Measurements from ENCODE around the gene AGTR2.
"Not testable (repeated sequence)": the region's sequence is repeated elsewhere in the genome, so short reads cannot be mapped to it uniquely, and the experiment has no call there.

Gene AGTR2

GRCh38 chrX:116170511-116170910 lies at the start of gene AGTR2:
AGTR2 (plus strand) TSS chrX:116170744; CDS start chrX:116172281, 1,537 bp downstream.
- H3K9ac ChIP-seq (ENCODE audit: low read length), result no peak within 1 kb of the TSS
- no peaks in the 10 kb centered on the region for H3K79me2 ChIP-seq (ENCODE audit: insufficient read depth, low read length)
- no peak for TF ChIP-seq EZH2phosphoT487 (conservative IDR thresholded peaks at IDR 0.05; ENCODE audit: low read length)
- TF ChIP-seq, protein P1, sequence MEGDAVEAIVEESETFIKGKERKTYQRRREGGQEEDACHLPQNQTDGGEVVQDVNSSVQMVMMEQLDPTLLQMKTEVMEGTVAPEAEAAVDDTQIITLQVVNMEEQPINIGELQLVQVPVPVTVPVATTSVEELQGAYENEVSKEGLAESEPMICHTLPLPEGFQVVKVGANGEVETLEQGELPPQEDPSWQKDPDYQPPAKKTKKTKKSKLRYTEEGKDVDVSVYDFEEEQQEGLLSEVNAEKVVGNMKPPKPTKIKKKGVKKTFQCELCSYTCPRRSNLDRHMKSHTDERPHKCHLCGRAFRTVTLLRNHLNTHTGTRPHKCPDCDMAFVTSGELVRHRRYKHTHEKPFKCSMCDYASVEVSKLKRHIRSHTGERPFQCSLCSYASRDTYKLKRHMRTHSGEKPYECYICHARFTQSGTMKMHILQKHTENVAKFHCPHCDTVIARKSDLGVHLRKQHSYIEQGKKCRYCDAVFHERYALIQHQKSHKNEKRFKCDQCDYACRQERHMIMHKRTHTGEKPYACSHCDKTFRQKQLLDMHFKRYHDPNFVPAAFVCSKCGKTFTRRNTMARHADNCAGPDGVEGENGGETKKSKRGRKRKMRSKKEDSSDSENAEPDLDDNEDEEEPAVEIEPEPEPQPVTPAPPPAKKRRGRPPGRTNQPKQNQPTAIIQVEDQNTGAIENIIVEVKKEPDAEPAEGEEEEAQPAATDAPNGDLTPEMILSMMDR (IDR thresholded peaks at IDR 0.05; ENCODE audit: insufficient read depth, low read length, poor library complexity, severe bottlenecking), result no peak
- H4K20me1 ChIP-seq (ENCODE audit: low read depth, low read length), result no peaks in the 10 kb centered on the region
- H3K4me3 ChIP-seq (ENCODE audit: insufficient read depth, low read length, poor library complexity, severe bottlenecking), result no peak within 1 kb of the TSS
- no peaks in the 10 kb centered on the region for H3F3A ChIP-seq (ENCODE audit: insufficient read depth)
- no peaks in the 10 kb centered on the region for H3K36me3 ChIP-seq (ENCODE audit: low read length)
- no peaks in the 10 kb centered on the region for H3K9me2 ChIP-seq (replicated peaks; ENCODE audit: insufficient read depth, low read length)
- no peaks in the 10 kb centered on the region for H3K9me3 ChIP-seq (ENCODE audit: insufficient read depth, low read length)
- H2AFZ ChIP-seq (ENCODE audit: low read depth, low read length, severe bottlenecking), result no peak within 1 kb of the TSS
- no peak within 1 kb of the TSS for H3K27ac ChIP-seq (ENCODE audit: low read depth, low read length)
- no peaks in the 10 kb centered on the region for H3K27me3 ChIP-seq (ENCODE audit: low read length)
- no peak within 1 kb of the TSS for H3K4me2 ChIP-seq (ENCODE audit: low read depth, low read length, poor library complexity, severe bottlenecking)

DNA sequence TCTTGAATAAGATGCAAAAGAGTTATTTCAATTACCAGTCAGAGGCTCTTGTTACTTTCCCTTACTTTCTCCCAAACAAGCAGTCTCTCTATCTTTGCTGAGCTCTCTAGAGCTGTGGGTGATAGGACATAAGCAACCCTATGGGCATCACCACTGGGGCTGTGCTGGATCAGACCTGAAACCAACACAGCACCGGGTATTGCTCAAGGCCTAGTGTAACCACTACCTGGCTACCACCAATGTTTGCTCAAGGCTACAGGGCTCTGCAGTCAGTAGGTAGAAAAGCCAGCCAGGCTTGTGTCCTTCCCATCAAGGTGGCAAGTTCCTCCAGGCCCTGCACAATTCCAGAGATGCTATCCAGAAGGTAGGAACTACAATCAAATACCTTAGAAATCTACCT lies 35.3 kb upstream of the AGTR2 start:
- no peaks in the 10 kb centered on the region for H3K36me3 ChIP-seq (ENCODE audit: low read length)
- H3K79me2 ChIP-seq (ENCODE audit: insufficient read depth, low read length), result no peaks in the 10 kb centered on the region
- H3K9me2 ChIP-seq (replicated peaks; ENCODE audit: insufficient read depth, low read length), result no peaks in the 10 kb centered on the region
- no peaks in the 10 kb centered on the region for H3K9me3 ChIP-seq (ENCODE audit: insufficient read depth, low read length)
- no peaks in the 10 kb centered on the region for H3F3A ChIP-seq (ENCODE audit: insufficient read depth)
- no peak overlapping the region for H3K4me2 ChIP-seq (ENCODE audit: low read depth, low read length, poor library complexity, severe bottlenecking)
- TF ChIP-seq, protein P1 (IDR thresholded peaks at IDR 0.05; ENCODE audit: insufficient read depth, low read length, poor library complexity, severe bottlenecking), result no peak
- no peak for TF ChIP-seq EZH2phosphoT487 (conservative IDR thresholded peaks at IDR 0.05; ENCODE audit: low read length)
- no peak overlapping the region for H3K27ac ChIP-seq (ENCODE audit: low read depth, low read length)
- H3K4me3 ChIP-seq (ENCODE audit: insufficient read depth, low read length, poor library complexity, severe bottlenecking), result no peak overlapping the region
- no peaks in the 10 kb centered on the region for H4K20me1 ChIP-seq (ENCODE audit: low read depth, low read length)
- H2AFZ ChIP-seq (ENCODE audit: low read depth, low read length, severe bottlenecking), result no peak overlapping the region
- no peaks in the 10 kb centered on the region for H3K27me3 ChIP-seq (ENCODE audit: low read length)
- no peak overlapping the region for H3K9ac ChIP-seq (ENCODE audit: low read length)

GRCh38 chrX:116141270-116141669 lies 29.3 kb upstream of the AGTR2 start:
- H3K36me3 ChIP-seq (ENCODE audit: low read length); H3K9me3 ChIP-seq (ENCODE audit: insufficient read depth, low read length); H3K9ac ChIP-seq (ENCODE audit: low read length); H3K79me2 ChIP-seq (ENCODE audit: insufficient read depth, low read length); H3K27ac ChIP-seq (ENCODE audit: low read depth, low read length); H3K27me3 ChIP-seq (ENCODE audit: low read length); H3K4me3 ChIP-seq (ENCODE audit: insufficient read depth, low read length, poor library complexity, severe bottlenecking); H3K9me2 ChIP-seq (replicated peaks; ENCODE audit: insufficient read depth, low read length); H3F3A ChIP-seq (ENCODE audit: insufficient read depth); H4K20me1 ChIP-seq (ENCODE audit: low read depth, low read length); H3K4me2 ChIP-seq (ENCODE audit: low read depth, low read length, poor library complexity, severe bottlenecking); H2AFZ ChIP-seq (ENCODE audit: low read depth, low read length, severe bottlenecking): not testable (repeated sequence)

DNA sequence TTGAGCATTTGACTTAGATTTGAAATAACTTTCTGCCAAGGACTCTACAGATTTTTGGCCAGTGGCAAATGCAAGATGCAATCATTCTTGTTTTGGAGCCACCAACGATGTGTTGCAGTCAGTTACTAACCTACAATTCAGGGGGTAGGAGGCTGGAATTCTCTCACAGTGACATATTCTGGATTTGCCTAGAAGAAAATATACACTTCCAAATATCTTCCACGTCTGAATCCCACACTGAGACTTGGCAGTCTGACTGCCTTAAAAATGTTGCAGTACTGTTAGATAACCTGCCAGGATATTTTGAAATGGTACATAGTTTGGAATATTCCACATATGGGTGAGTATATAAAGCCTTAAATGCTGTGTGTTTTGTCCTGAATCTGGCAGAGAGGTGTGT lies 27.6 kb upstream of the AGTR2 start:
- Histone ChIP-seq H3K9ac (ENCODE audit: low read length) (no peak overlapping the region), H3K36me3 (ENCODE audit: low read length) (no peaks in the 10 kb centered on the region), H4K20me1 (ENCODE audit: low read depth, low read length) (no peaks in the 10 kb centered on the region), H3K4me2 (ENCODE audit: low read depth, low read length, poor library complexity, severe bottlenecking) (no peak overlapping the region), H3K9me3 (ENCODE audit: insufficient read depth, low read length) (no peaks in the 10 kb centered on the region), H3K4me3 (ENCODE audit: insufficient read depth, low read length, poor library complexity, severe bottlenecking) (no peak overlapping the region), H3K27ac (ENCODE audit: low read depth, low read length) (no peak overlapping the region), H2AFZ (ENCODE audit: low read depth, low read length, severe bottlenecking) (no peak overlapping the region), H3K79me2 (ENCODE audit: insufficient read depth, low read length) (no peaks in the 10 kb centered on the region), H3F3A (ENCODE audit: insufficient read depth) (no peaks in the 10 kb centered on the region), H3K27me3 (ENCODE audit: low read length) (no peaks in the 10 kb centered on the region), H3K9me2 (replicated peaks; ENCODE audit: insufficient read depth, low read length) (no peaks in the 10 kb centered on the region)
- TF ChIP-seq, protein P1 (IDR thresholded peaks at IDR 0.05; ENCODE audit: insufficient read depth, low read length, poor library complexity, severe bottlenecking), result no peak
- no peak for TF ChIP-seq EZH2phosphoT487 (conservative IDR thresholded peaks at IDR 0.05; ENCODE audit: low read length)
